Measurements from ENCODE around the gene UBE2Q2. TPM values are rescaled to one million over a fixed set of nuclear protein-coding genes. Genes with fewer than 3 reads are reported as not detected.

The UBE2Q2 gene
- total and polyA plus RNA-seq, 9 of the 15 experiments (the other 6 are each of a cell fraction or from before 2014, with no cell fraction given): 6.2 to 24.0 (median 16.2) TPM

DNA sequence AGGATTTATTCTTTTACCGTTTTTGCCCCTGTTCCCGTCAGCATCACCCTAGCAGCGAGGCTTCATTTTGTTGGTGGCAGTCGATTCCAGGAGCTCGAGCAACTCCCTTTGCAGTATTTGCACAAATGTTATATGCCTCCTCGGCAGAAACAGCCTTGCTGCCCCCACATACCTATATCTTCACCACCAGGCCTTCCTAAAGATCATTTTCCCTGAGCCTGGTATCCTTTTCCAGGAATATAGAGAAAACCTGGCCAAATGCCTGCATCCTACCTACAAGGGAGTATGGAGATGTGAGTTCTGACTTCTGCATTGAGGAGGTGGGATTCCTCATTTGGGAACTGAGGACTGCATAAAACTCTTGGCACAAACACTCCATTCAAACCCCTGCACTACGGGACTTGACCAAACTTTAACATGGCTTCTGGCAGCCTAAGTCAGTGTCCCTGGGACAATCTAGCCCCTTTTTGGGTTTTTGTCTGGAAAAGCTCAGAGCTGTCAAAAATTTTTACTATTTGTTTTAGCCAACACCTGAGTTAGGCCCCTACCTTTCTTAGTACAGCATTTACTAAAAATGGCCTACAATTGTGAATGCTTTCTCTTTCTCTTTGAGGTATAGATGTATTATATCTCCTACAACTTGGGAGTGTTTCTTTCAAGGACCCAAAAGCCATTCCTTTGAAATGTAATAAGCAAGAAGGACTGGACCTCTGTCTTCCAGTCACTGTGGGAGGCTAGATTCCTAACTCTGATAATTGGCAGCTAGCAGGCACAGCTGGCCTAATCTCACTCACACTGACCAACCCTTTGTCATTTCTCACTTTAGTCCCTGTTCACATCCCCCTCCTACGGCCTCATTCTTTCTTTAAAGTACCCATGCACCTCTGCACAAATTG lies 12.1 kb upstream of the UBE2Q2 start (continued):
- TF ChIP-seq, protein P1, sequence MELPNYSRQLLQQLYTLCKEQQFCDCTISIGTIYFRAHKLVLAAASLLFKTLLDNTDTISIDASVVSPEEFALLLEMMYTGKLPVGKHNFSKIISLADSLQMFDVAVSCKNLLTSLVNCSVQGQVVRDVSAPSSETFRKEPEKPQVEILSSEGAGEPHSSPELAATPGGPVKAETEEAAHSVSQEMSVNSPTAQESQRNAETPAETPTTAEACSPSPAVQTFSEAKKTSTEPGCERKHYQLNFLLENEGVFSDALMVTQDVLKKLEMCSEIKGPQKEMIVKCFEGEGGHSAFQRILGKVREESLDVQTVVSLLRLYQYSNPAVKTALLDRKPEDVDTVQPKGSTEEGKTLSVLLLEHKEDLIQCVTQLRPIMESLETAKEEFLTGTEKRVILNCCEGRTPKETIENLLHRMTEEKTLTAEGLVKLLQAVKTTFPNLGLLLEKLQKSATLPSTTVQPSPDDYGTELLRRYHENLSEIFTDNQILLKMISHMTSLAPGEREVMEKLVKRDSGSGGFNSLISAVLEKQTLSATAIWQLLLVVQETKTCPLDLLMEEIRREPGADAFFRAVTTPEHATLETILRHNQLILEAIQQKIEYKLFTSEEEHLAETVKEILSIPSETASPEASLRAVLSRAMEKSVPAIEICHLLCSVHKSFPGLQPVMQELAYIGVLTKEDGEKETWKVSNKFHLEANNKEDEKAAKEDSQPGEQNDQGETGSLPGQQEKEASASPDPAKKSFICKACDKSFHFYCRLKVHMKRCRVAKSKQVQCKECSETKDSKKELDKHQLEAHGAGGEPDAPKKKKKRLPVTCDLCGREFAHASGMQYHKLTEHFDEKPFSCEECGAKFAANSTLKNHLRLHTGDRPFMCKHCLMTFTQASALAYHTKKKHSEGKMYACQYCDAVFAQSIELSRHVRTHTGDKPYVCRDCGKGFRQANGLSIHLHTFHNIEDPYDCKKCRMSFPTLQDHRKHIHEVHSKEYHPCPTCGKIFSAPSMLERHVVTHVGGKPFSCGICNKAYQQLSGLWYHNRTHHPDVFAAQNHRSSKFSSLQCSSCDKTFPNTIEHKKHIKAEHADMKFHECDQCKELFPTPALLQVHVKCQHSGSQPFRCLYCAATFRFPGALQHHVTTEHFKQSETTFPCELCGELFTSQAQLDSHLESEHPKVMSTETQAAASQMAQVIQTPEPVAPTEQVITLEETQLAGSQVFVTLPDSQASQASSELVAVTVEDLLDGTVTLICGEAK (IDR thresholded peaks at IDR 0.05): 0 out of 2 replicates have a peak, but pooled peaks have one; percentile 7
- TF ChIP-seq, protein P1 (CRISPR knock-in tag; IDR thresholded peaks at IDR 0.05): no peak
- TF ChIP-seq MYC (IDR thresholded peaks at IDR 0.05; ENCODE audit: low read depth, low read length) (0 out of 2 replicates have a peak, but pooled peaks have one; percentile 49), MYC (CRISPR knock-in tag; IDR thresholded peaks at IDR 0.05; ENCODE audit: borderline replicate concordance, low read depth) (no peak), MXI1 (IDR thresholded peaks at IDR 0.05; ENCODE audit: low read depth, low read length) (no peak), CEBPB (tag; IDR thresholded peaks at IDR 0.05) (no peak)
- TF ChIP-seq, protein P2, sequence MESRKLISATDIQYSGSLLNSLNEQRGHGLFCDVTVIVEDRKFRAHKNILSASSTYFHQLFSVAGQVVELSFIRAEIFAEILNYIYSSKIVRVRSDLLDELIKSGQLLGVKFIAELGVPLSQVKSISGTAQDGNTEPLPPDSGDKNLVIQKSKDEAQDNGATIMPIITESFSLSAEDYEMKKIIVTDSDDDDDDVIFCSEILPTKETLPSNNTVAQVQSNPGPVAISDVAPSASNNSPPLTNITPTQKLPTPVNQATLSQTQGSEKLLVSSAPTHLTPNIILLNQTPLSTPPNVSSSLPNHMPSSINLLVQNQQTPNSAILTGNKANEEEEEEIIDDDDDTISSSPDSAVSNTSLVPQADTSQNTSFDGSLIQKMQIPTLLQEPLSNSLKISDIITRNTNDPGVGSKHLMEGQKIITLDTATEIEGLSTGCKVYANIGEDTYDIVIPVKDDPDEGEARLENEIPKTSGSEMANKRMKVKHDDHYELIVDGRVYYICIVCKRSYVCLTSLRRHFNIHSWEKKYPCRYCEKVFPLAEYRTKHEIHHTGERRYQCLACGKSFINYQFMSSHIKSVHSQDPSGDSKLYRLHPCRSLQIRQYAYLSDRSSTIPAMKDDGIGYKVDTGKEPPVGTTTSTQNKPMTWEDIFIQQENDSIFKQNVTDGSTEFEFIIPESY (CRISPR knock-in tag; IDR thresholded peaks at IDR 0.05): no peak
- TF ChIP-seq, protein P3, sequence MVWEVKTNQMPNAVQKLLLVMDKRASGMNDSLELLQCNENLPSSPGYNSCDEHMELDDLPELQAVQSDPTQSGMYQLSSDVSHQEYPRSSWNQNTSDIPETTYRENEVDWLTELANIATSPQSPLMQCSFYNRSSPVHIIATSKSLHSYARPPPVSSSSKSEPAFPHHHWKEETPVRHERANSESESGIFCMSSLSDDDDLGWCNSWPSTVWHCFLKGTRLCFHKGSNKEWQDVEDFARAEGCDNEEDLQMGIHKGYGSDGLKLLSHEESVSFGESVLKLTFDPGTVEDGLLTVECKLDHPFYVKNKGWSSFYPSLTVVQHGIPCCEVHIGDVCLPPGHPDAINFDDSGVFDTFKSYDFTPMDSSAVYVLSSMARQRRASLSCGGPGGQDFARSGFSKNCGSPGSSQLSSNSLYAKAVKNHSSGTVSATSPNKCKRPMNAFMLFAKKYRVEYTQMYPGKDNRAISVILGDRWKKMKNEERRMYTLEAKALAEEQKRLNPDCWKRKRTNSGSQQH (CRISPR knock-in tag; IDR thresholded peaks at IDR 0.05): no peak

Data from K562 (cell line).